ENCODE results near the gene KCNIP4. TPM values are rescaled to one million over a fixed set of nuclear protein-coding genes. Genes with fewer than 3 reads are reported as not detected.

Gene KCNIP4
- total and polyA plus RNA-seq, 9 of the 15 experiments (the other 6 are each of a cell fraction or from before 2014, with no cell fraction given): 0.25 to 0.41 TPM; not detected in 7

GRCh38 chr4:20754036-20754435 is 1194.5 kb downstream of the KCNIP4 start:
- ChIA-PET POLR2A (no interaction called here), CTCF (ENCODE audit: low intra/inter-chr PET ratio) (no interaction called here)
- no peaks in the 10 kb centered on the region for H3K79me2 ChIP-seq (ENCODE audit: control insufficient read depth, insufficient read depth, low read length)
- 0 out of 3 replicates have a peak, but pooled peaks cover 2% of the 10 kb centered on the region for H3K36me3 ChIP-seq (ENCODE audit: control insufficient read depth, insufficient read depth, low read length)
- no peaks in the 10 kb centered on the region for H3K4me1 ChIP-seq (replicated peaks in 1 of 2; ENCODE audit: control insufficient read depth in 2 of 2, insufficient read depth in 2 of 2, low read length in 2 of 2)
- no peak overlapping the region for H3K4me2 ChIP-seq (ENCODE audit: insufficient read depth, low read length)
- intact Hi-C loops (cut with micrococcal nuclease): no loop called here
- no peak overlapping the region for H3K27ac ChIP-seq (ENCODE audit: extremely low read depth, low read depth, low read length)
- 57% methylated on average over 1 of the region's 1 CpG for WGBS (ENCODE audit: insufficient coverage, low coverage, missing lambda C conversion rate)
- no peak overlapping the region for H2AFZ ChIP-seq (ENCODE audit: low read depth, low read length)
- H3K9me1 ChIP-seq (ENCODE audit: control insufficient read depth, insufficient read depth, low read length): no peaks in the 10 kb centered on the region
- H3K9ac ChIP-seq (ENCODE audit: insufficient read depth in 1 of 2, low read depth in 2 of 2, low read length in 2 of 2): no peak overlapping the region
- DNase-seq (ENCODE audit: extremely low read depth in 1 of 4, low spot score in 3 of 4) (no peak), FAIRE-seq (no peak), ATAC-seq (no peak)
- no peaks in the 10 kb centered on the region for H4K20me1 ChIP-seq (replicated peaks; ENCODE audit: control insufficient read depth, insufficient read depth, low read length)
- BruUV-seq (replicated peaks): no TSS peak
- TF ChIP-seq NFXL1 (CRISPR knock-in tag; IDR thresholded peaks at IDR 0.05) (no peak), NFE2 (IDR thresholded peaks at IDR 0.05; ENCODE audit: low read depth) (no peak), KAT7 (CRISPR knock-in tag; IDR thresholded peaks at IDR 0.05; ENCODE audit: borderline replicate concordance) (no peak), NEUROD1 (IDR thresholded peaks at IDR 0.05; ENCODE audit: borderline replicate concordance, low read depth, low read length, partially characterized antibody) (no peak), ZNF197 (CRISPR knock-in tag; IDR thresholded peaks at IDR 0.05; ENCODE audit: low read depth) (no peak), JUN (IDR thresholded peaks at IDR 0.05; ENCODE audit: borderline replicate concordance, low read depth, low read length) (no peak), JUN (CRISPR knock-in tag; IDR thresholded peaks at IDR 0.05; ENCODE audit: borderline replicate concordance) (no peak)
- no peak overlapping the region for H3K4me3 ChIP-seq
- in situ Hi-C loops (cut with MboI): no loop called here
- H3K27me3 ChIP-seq (ENCODE audit: control insufficient read depth in 2 of 2, insufficient read depth in 2 of 2, low read length in 2 of 2): no peaks in the 10 kb centered on the region
- H3K9me3 ChIP-seq (replicated peaks; ENCODE audit: control insufficient read depth, insufficient read depth, low read depth, low read length): no peaks in the 10 kb centered on the region

DNA sequence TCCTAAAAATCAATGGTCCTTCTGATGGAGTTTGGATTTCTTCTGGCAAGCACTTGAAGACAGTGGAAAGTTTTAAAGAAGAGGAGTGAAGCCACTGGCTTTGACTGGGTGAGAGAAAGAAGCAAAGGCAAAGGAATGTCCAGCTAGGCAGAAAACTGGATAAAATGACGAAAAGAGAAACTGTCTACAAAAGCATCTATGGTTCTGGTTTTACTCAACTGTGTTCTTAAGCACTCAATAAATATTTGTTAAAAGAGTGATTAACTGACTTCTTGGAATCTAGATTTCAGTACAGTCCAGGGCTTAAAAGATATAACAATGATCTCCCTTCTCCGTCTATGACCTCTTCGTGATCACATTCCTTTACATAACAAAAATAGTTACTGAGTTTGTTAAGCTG is 1195.9 kb downstream of the KCNIP4 start:
- Histone ChIP-seq H3K4me2 (ENCODE audit: insufficient read depth, low read length) (no peak overlapping the region), H4K20me1 (replicated peaks; ENCODE audit: control insufficient read depth, insufficient read depth, low read length) (no peaks in the 10 kb centered on the region), H2AFZ (ENCODE audit: low read depth, low read length) (no peak overlapping the region), H3K9me1 (ENCODE audit: control insufficient read depth, insufficient read depth, low read length) (no peaks in the 10 kb centered on the region), H3K9ac (ENCODE audit: insufficient read depth in 1 of 2, low read depth in 2 of 2, low read length in 2 of 2) (no peak overlapping the region), H3K27me3 (ENCODE audit: control insufficient read depth in 2 of 2, insufficient read depth in 2 of 2, low read length in 2 of 2) (no peaks in the 10 kb centered on the region), H3K9me3 (replicated peaks; ENCODE audit: control insufficient read depth, insufficient read depth, low read depth, low read length) (no peaks in the 10 kb centered on the region), H3K79me2 (ENCODE audit: control insufficient read depth, insufficient read depth, low read length) (no peaks in the 10 kb centered on the region), H3K36me3 (ENCODE audit: control insufficient read depth, insufficient read depth, low read length) (peaks cover 2% of the 10 kb centered on the region; the same call in 1 of the 3 replicates), H3K4me3 (no peak overlapping the region), H3K27ac (ENCODE audit: extremely low read depth, low read depth, low read length) (no peak overlapping the region), H3K4me1 (replicated peaks in 1 of 2; ENCODE audit: control insufficient read depth in 2 of 2, insufficient read depth in 2 of 2, low read length in 2 of 2) (no peaks in the 10 kb centered on the region)
- no TSS peak for BruUV-seq (replicated peaks)
- ChIA-PET CTCF (ENCODE audit: low intra/inter-chr PET ratio) (no interaction called here), POLR2A (no interaction called here)
- intact Hi-C loops (cut with micrococcal nuclease) (no loop called here), in situ Hi-C loops (cut with MboI) (no loop called here)
- ATAC-seq (no peak), FAIRE-seq (no peak), DNase-seq (ENCODE audit: extremely low read depth in 1 of 4, low spot score in 3 of 4) (no peak)
- WGBS (ENCODE audit: insufficient coverage, low coverage, missing lambda C conversion rate): 86% methylated on average over 3 of the region's 3 CpGs
- TF ChIP-seq, protein P1, sequence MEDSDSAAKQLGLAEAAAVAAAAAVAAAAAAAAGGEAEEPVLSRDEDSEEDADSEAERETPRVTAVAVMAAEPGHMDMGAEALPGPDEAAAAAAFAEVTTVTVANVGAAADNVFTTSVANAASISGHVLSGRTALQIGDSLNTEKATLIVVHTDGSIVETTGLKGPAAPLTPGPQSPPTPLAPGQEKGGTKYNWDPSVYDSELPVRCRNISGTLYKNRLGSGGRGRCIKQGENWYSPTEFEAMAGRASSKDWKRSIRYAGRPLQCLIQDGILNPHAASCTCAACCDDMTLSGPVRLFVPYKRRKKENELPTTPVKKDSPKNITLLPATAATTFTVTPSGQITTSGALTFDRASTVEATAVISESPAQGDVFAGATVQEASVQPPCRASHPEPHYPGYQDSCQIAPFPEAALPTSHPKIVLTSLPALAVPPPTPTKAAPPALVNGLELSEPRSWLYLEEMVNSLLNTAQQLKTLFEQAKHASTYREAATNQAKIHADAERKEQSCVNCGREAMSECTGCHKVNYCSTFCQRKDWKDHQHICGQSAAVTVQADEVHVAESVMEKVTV (CRISPR knock-in tag; IDR thresholded peaks at IDR 0.05): no peak
- no peak for TF ChIP-seq ZBTB17 (CRISPR knock-in tag; IDR thresholded peaks at IDR 0.05)
- no peak for TF ChIP-seq ZBTB8A (IDR thresholded peaks at IDR 0.05; ENCODE audit: partially characterized antibody)
- TF ChIP-seq PTTG1 (tag; IDR thresholded peaks at IDR 0.05; ENCODE audit: low read depth): no peak
- no peak for TF ChIP-seq CTCFL (IDR thresholded peaks at IDR 0.05; ENCODE audit: borderline replicate concordance, insufficient read depth, low read depth, low read length, poor library complexity, severe bottlenecking)
- TF ChIP-seq, protein P2, sequence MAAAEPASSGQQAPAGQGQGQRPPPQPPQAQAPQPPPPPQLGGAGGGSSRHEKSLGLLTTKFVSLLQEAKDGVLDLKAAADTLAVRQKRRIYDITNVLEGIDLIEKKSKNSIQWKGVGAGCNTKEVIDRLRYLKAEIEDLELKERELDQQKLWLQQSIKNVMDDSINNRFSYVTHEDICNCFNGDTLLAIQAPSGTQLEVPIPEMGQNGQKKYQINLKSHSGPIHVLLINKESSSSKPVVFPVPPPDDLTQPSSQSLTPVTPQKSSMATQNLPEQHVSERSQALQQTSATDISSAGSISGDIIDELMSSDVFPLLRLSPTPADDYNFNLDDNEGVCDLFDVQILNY (CRISPR knock-in tag; IDR thresholded peaks at IDR 0.05): no peak
